ENCODE measurements around the gene EPN2.
A peak's percentile ranks its signal among the peaks of the same experiment; 100 is the strongest.

Gene EPN2

GRCh38 chr17:19379361-19380065 is 142.3 kb downstream of the EPN2 start:
- H3K4me3 ChIP-seq (ENCODE audit: low read length): peak overlapping the region; percentile 89
- TF ChIP-seq CTCF (IDR thresholded peaks at IDR 0.05; ENCODE audit: insufficient read depth, low read depth, low read length, missing control alignments): no peak
- no peak for DNase-seq (ENCODE audit: low read depth)

- no peak for DNase-seq (ENCODE audit: low read depth)
- no peak overlapping the region for H3K4me3 ChIP-seq (ENCODE audit: low read length)
- TF ChIP-seq CTCF (IDR thresholded peaks at IDR 0.05; ENCODE audit: insufficient read depth, low read depth, low read length, missing control alignments): no peak
These were observed 143.5 kb downstream of the EPN2 start for GRCh38 chr17:19380481-19381301.

- no peak for TF ChIP-seq CTCF (IDR thresholded peaks at IDR 0.05; ENCODE audit: insufficient read depth, low read depth, low read length, missing control alignments)
- no peak overlapping the region for H3K4me3 ChIP-seq (ENCODE audit: low read length)
- no peak for DNase-seq (ENCODE audit: low read depth)
These were observed 144.2 kb downstream of the EPN2 start for GRCh38 chr17:19381361-19381740.

GRCh38 chr17:19381741-19382444 is 144.7 kb downstream of the EPN2 start:
- no peak overlapping the region for H3K4me3 ChIP-seq (ENCODE audit: low read length)
- TF ChIP-seq CTCF (IDR thresholded peaks at IDR 0.05; ENCODE audit: insufficient read depth, low read depth, low read length, missing control alignments): no peak
- no peak for DNase-seq (ENCODE audit: low read depth)

GRCh38 chr17:19382531-19383444 is 145.6 kb downstream of the EPN2 start:
- no peak for TF ChIP-seq CTCF (IDR thresholded peaks at IDR 0.05; ENCODE audit: insufficient read depth, low read depth, low read length, missing control alignments)
- no peak overlapping the region for H3K4me3 ChIP-seq (ENCODE audit: low read length)
- DNase-seq (ENCODE audit: low read depth): no peak
